OCI-LY7 (cell line): ENCODE data around the gene FTCDNL1.

Experiments used
- CTCF ChIP-seq: fragments of 200-600 bp; sonication (generic); conservative IDR thresholded peaks from 2 replicates; pipeline ENCODE4 v1.5.1; 2014; ENCODE audit warnings: mild to moderate bottlenecking, antibody characterized with exemption, low read length, moderate library complexity, mixed read lengths
- EZH2phosphoT487 ChIP-seq: fragments of 200-600 bp; sonication (generic); IDR thresholded peaks from 2 replicates; pipeline ENCODE4 v1.6.1; 2018; ENCODE audit warnings: low read depth, borderline replicate concordance, mild to moderate bottlenecking, mixed run types, antibody characterized with exemption, low read length, moderate library complexity, mixed read lengths

- TF ChIP-seq CTCF (no peak), EZH2phosphoT487 (no peak)
Measured at GRCh38 chr2:199757233-199757870, 93.6 kb downstream of the FTCDNL1 start.
